ENCODE data around the gene RNF207.

The RNF207 gene

GRCh38 chr1:6180268-6180706 is 25.6 kb upstream of the RNF207 start, which contains the start of gene CHD5:
Gene CHD5, minus strand, starts transcription at chr1:6180321. Its CDS starts 298 bp downstream, at chr1:6180023.
- in situ Hi-C loops (cut with HindIII; ENCODE audit: low sequenced_read_pairs): no loop called here
- H3K4me3 ChIP-seq (ENCODE audit: low read depth, low read length): no peak within 1 kb of the TSS
- DNase-seq (ENCODE audit: low read depth, low spot score): no peak
- no peak for TF ChIP-seq CTCF (IDR thresholded peaks at IDR 0.05; ENCODE audit: low read depth, low read length)

DNA sequence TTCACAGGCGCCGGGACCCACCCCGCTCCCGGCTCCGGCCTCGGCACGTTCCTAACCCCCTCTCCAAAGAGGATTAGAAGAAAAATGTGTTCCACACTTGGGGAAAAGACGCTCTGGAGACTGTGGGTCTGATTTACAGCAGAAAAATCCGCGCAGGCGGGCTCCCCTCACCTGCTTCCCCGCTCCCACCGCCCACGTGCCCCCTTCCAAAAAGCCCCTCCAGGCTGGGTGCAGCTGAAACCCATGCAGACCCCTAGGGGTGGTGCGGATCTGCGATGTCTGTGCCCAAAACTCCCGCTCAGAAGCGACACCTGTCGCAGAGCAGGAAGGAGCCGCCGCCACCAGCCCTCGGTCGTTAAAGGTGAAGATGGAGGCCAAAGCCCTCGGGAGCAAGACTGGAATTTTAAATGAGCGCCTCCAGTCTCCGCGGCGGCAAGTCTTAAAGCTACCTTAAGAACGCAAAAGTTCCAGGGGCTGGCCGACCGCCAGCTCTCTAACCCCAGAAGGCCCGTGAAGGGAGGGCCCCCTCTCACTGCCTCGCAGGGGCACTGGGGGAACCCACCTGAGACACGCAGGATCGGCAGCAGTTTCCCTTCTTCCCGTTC is 25.1 kb upstream of the RNF207 start:
- H3K4me3 ChIP-seq (ENCODE audit: low read depth, low read length): no peak overlapping the region
- TF ChIP-seq CTCF (IDR thresholded peaks at IDR 0.05; ENCODE audit: low read depth, low read length): no peak
- in situ Hi-C loops (cut with HindIII; ENCODE audit: low sequenced_read_pairs): no loop called here
- DNase-seq (ENCODE audit: low read depth, low spot score): no peak

- TF ChIP-seq CTCF (IDR thresholded peaks at IDR 0.05; ENCODE audit: low read depth, low read length): no peak
- in situ Hi-C loops (cut with HindIII; ENCODE audit: low sequenced_read_pairs): no loop called here
- no peak for DNase-seq (ENCODE audit: low read depth, low spot score)
- H3K4me3 ChIP-seq (ENCODE audit: low read depth, low read length): no peak overlapping the region
These were observed 24.6 kb upstream of the RNF207 start for GRCh38 chr1:6181347-6181770.

GRCh38 chr1:6183520-6183989 is 22.4 kb upstream of the RNF207 start:
- no peak for DNase-seq (ENCODE audit: low read depth, low spot score)
- no peak overlapping the region for H3K4me3 ChIP-seq (ENCODE audit: low read depth, low read length)
- no peak for TF ChIP-seq CTCF (IDR thresholded peaks at IDR 0.05; ENCODE audit: low read depth, low read length)
- in situ Hi-C loops (cut with HindIII; ENCODE audit: low sequenced_read_pairs): no loop called here

DNA sequence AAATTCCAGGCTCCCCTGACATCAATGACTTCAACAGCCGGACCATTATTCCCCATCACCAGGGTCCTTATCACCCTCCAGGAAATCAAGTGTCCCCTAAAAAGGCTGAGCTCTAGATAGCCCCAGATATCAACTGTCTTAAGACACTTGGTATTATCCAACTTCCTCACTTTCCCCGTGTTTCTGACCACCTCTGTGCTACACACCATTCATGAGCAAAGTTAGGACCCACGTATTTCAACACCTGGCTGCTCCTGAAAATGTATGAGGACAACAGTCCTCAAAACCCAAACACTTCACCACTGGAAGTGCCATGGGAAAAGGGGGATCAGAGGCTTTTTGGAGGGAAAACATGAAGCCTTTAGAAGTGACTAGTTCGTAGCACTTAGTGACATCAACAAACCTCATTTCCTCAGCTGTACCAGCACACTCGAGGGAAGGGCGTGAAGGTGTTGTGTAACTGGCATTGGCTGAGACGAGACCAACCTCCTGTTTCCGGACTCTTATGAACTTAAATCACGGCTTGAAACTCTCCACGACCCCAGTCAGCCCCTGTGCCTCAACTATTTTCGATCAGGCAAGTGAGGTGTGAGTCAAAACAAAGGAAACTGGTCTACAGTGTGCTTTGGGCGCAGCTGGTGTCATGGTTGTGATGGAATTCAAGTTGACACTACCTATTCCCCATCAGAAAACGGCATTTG is 21.7 kb upstream of the RNF207 start:
- no peak overlapping the region for H3K4me3 ChIP-seq (ENCODE audit: low read depth, low read length)
- in situ Hi-C loops (cut with HindIII; ENCODE audit: low sequenced_read_pairs): no loop called here
- TF ChIP-seq CTCF (IDR thresholded peaks at IDR 0.05; ENCODE audit: low read depth, low read length): no peak
- no peak for DNase-seq (ENCODE audit: low read depth, low spot score)

GRCh38 chr1:6185151-6185550 is 20.8 kb upstream of the RNF207 start:
- DNase-seq (ENCODE audit: low read depth, low spot score): peak; percentile 43
- no peak for TF ChIP-seq CTCF (IDR thresholded peaks at IDR 0.05; ENCODE audit: low read depth, low read length)
- no peak overlapping the region for H3K4me3 ChIP-seq (ENCODE audit: low read depth, low read length)
- in situ Hi-C loops (cut with HindIII; ENCODE audit: low sequenced_read_pairs): no loop called here
